ENCODE results near the gene SDHD. TPM values are rescaled to one million over a fixed set of nuclear protein-coding genes. Genes with fewer than 3 reads are reported as not detected.

Gene SDHD
- total RNA-seq, 4 donors from 2014 or later: 84.7 to 157 (median 104) TPM

DNA sequence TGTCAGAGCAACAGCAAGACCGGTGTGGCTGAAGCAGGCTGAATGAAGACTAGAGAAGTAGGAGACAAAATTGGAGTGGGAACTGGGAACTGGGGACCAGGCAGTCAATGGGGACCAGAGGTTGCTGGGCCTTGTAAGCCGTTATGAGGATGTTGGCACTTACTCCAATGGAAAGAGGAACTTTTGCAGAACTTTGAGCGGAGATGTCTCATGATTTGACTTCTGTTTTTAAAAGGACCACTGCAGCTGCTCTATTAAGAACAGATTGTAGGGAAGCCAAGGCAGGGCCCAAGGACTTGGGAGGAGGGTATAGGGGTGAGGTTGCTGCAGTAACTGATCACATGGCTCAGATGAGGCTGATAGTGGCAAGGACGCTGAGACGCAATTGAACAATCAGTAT is 43.0 kb downstream of the SDHD start:
- DNase-seq: no peak
- no peaks in the 10 kb centered on the region for H3K27me3 ChIP-seq
- no peaks in the 10 kb centered on the region for H3K4me1 ChIP-seq
- H3K4me3 ChIP-seq: no peak overlapping the region
- H3K36me3 ChIP-seq: no peaks in the 10 kb centered on the region
- TF ChIP-seq, protein P1, sequence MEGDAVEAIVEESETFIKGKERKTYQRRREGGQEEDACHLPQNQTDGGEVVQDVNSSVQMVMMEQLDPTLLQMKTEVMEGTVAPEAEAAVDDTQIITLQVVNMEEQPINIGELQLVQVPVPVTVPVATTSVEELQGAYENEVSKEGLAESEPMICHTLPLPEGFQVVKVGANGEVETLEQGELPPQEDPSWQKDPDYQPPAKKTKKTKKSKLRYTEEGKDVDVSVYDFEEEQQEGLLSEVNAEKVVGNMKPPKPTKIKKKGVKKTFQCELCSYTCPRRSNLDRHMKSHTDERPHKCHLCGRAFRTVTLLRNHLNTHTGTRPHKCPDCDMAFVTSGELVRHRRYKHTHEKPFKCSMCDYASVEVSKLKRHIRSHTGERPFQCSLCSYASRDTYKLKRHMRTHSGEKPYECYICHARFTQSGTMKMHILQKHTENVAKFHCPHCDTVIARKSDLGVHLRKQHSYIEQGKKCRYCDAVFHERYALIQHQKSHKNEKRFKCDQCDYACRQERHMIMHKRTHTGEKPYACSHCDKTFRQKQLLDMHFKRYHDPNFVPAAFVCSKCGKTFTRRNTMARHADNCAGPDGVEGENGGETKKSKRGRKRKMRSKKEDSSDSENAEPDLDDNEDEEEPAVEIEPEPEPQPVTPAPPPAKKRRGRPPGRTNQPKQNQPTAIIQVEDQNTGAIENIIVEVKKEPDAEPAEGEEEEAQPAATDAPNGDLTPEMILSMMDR (IDR thresholded peaks at IDR 0.05): no peak
- TF ChIP-seq POLR2A (IDR thresholded peaks at IDR 0.05): no peak
- no peak overlapping the region for H3K27ac ChIP-seq
- intact Hi-C loops (cut with DNase I; ENCODE audit: low total_unique reads): no loop called here
- H3K9me3 ChIP-seq: no peaks in the 10 kb centered on the region

DNA sequence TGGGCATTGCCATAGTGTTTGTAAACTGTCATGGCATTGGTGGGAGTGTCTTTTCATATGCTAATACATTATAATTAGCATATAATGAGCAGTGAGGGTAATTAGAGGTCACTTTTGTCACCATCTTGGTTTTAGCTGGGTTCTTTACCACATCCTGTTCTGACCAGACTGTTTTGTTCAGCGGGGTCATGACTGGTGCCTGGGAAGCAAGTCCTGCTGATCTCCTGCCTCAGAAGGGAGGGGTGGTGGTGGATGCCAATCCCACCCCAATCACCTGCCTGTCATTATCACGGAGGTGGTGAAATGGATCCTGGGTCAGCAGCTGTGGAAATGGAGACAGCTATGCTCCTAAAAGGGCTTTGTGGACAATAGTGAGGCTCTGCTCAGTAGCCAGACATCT is 46.1 kb downstream of the SDHD start:
- intact Hi-C loops (cut with DNase I; ENCODE audit: low total_unique reads): no loop called here
- TF ChIP-seq, protein P1 (IDR thresholded peaks at IDR 0.05): no peak
- no peak for TF ChIP-seq POLR2A (IDR thresholded peaks at IDR 0.05)
- no peaks in the 10 kb centered on the region for H3K4me1 ChIP-seq
- no peaks in the 10 kb centered on the region for H3K9me3 ChIP-seq
- H3K4me3 ChIP-seq: no peak overlapping the region
- no peak overlapping the region for H3K27ac ChIP-seq
- no peaks in the 10 kb centered on the region for H3K36me3 ChIP-seq
- no peaks in the 10 kb centered on the region for H3K27me3 ChIP-seq
- DNase-seq: no peak

DNA sequence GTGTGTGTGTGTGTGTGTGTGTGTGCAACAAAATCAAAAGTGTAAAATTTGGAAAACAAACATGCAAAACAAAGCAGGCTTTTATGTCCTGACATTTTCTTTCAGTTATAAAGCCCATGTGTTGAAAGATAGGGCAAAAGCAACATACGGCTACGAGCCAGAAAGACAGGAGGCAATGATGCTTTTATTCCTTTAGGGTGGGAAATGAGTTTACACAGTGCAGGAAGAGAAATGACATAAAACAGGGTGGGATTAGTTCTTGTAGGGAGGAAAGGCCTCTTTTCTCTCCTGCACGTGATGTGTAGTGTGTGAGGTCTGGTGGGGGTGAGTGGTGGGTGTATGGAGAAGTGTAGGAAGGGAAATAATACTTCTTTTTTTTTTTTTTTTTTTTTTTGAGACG is 47.8 kb downstream of the SDHD start:
- H3K36me3 ChIP-seq: no peaks in the 10 kb centered on the region
- no peak for DNase-seq
- no peak overlapping the region for H3K27ac ChIP-seq
- no peaks in the 10 kb centered on the region for H3K4me1 ChIP-seq
- intact Hi-C loops (cut with DNase I; ENCODE audit: low total_unique reads): no loop called here
- H3K27me3 ChIP-seq: no peaks in the 10 kb centered on the region
- TF ChIP-seq, protein P1 (IDR thresholded peaks at IDR 0.05): no peak
- no peak for TF ChIP-seq POLR2A (IDR thresholded peaks at IDR 0.05)
- no peaks in the 10 kb centered on the region for H3K9me3 ChIP-seq
- no peak overlapping the region for H3K4me3 ChIP-seq

DNA sequence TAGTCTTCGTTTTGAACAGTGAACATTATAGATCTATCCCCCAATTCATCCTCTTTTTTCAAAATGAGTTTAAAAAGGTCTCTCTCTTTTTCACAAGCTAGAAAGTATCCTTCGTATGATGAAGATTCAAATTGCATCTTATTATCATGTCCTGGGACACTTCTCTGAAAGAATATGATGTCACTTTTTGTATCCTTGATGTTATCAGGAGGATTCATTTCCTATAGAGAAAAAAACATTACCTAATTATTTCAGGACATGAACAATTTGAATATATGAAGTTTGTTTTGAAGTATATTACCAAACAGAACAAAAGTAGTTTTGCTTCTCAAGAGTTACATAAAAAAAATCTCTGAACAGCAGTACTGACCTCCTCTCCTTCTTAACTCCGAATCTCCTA is 56.9 kb downstream of the SDHD start:
- DNase-seq: no peak
- Histone ChIP-seq H3K4me3 (no peak overlapping the region), H3K4me1 (no peaks in the 10 kb centered on the region), H3K36me3 (no peaks in the 10 kb centered on the region), H3K9me3 (no peaks in the 10 kb centered on the region), H3K27me3 (no peaks in the 10 kb centered on the region), H3K27ac (no peak overlapping the region)
- intact Hi-C loops (cut with DNase I; ENCODE audit: low total_unique reads): no loop called here
- TF ChIP-seq, protein P1 (IDR thresholded peaks at IDR 0.05): no peak
- TF ChIP-seq POLR2A (IDR thresholded peaks at IDR 0.05): no peak

Other genes starting within 250 kb of the SDHD start
- 10 to 100 TPM; 23.6 to 60.2 (median 49.4) TPM for gene ALG9, start 215.3 kb upstream of the SDHD start, total RNA-seq
- gene FDXACB1, start 207.7 kb upstream of the SDHD start, total RNA-seq: 1 to 10 TPM in 3 of 4 donors, not detected in 1; 1.7 to 7.4 (median 3.3) TPM
- 10 to 100 TPM in 1 of 4 donors, 1 to 10 TPM in 2, under 1 TPM in 1; 0.29 to 22.8 (median 4.2) TPM for gene CFAP68, start 207.3 kb upstream of the SDHD start, total RNA-seq
- 100 to 1,000 TPM in 1 of 4 donors, 10 to 100 TPM in 3; 19.9 to 179 (median 56.5) TPM for gene CRYAB, start 175.1 kb upstream of the SDHD start, total RNA-seq
- 1 to 10 TPM in 1 of 4 donors, under 1 TPM in 1, not detected in 2; 0.21 to 5.2 TPM for gene HSPB2, start 174.1 kb upstream of the SDHD start, total RNA-seq
- 1 to 10 TPM in 2 of 4 donors, not detected in 2; 1.6 to 2.4 TPM for gene C11orf52, start 168.0 kb upstream of the SDHD start, total RNA-seq
- 10 to 100 TPM; 38.7 to 63.0 (median 51.4) TPM for gene DIXDC1, start 149.5 kb upstream of the SDHD start, total RNA-seq
- gene DLAT, start 61.5 kb upstream of the SDHD start, total RNA-seq: 10 to 100 TPM; 11.8 to 32.7 (median 24.7) TPM
- gene PIH1D2, start 12.9 kb upstream of the SDHD start, total RNA-seq: 1 to 10 TPM in 2 of 4 donors, under 1 TPM in 2; 0.29 to 5.5 (median 1.6) TPM
- 10 to 100 TPM in 2 of 4 donors, 1 to 10 TPM in 2; 2.3 to 32.9 (median 14.3) TPM for gene NKAPD1, start 12.6 kb upstream of the SDHD start, total RNA-seq
- gene TIMM8B, start 117 bp upstream of the SDHD start, total RNA-seq: 10 to 100 TPM; 17.7 to 56.1 (median 43.6) TPM
- gene IL18, start 77.2 kb downstream of the SDHD start, total RNA-seq: 1 to 10 TPM; 1.2 to 6.8 (median 3.9) TPM
- 1 to 10 TPM in 2 of 4 donors, not detected in 2; 1.3 to 1.7 TPM for gene TEX12, start 80.5 kb downstream of the SDHD start, total RNA-seq
- gene BCO2, start 88.6 kb downstream of the SDHD start, total RNA-seq: 10 to 100 TPM in 3 of 4 donors, 1 to 10 TPM in 1; 4.6 to 15.3 (median 14.2) TPM
- 10 to 100 TPM; 15.9 to 43.5 (median 35.4) TPM for gene PTS, start 139.6 kb downstream of the SDHD start, total RNA-seq
- gene PLET1, start 174.0 kb downstream of the SDHD start, total RNA-seq: not detected